GM21737 (cell line): Measurements from ENCODE around the gene SHB.

Experiments used
- ATAC-seq: cut with Tn5 transposase; IDR thresholded peaks from one replicate; pipeline ENCODE4 v1.9.1; 2021; ENCODE audit warnings: mild to moderate bottlenecking, moderate library complexity; ENCODE audit not compliant: unreplicated experiment

Gene SHB

DNA sequence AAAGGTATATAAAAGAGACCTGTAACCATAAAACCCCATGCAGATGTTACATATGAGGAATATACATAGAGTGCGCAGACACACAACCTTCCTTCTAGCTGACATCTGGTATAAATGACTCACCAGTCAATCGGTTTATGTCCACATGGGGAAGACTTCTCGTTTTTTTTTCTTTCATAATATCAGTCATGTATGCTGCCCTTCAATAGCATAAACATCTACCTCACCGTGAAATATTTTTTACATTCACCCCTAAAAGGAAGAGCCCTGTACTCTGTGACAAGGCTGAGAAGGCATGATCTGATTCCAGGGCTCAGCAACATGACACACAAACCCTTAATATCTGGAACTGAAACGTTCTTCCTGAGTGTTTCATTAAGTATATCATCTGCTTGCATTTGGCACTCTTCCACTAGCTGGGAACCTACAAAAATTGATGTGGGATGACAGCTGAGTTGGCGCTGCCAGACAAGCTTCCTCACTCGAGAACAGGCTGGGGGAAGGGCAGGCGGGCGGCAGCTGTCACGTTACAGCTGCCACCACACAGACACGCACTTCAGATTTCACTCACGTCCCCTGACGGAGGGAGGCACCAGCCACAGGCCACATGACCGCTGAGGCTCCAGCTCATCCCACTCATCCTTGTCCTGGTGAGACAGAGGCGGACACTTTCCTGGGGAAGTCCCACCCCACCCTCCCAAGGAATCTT lies 74.2 kb downstream of the SHB start:
- peak; percentile 57 for ATAC-seq

DNA sequence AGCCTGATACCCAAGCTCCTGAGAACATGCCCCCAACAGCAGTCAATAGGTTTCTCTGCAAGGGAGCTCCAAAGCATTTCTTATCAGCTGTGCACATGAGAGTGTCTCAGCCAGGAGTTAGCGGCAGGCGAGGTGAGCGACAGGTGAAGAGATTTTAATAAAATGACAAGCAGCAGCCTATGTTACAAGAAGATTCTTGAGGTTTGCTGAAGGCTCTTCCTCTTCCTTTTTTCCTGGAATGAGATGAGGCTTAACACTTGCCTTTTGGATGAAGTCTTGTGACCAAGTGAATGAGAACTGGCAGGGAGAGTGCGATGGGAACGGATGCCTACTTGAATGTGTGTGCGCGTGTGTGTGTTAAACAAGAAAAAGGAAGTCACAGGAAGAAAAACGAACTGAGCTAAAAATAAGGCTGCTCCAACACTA lies 76.1 kb downstream of the SHB start:
- ATAC-seq: no peak

GRCh38 chr9:37990404-37991015 lies 78.5 kb downstream of the SHB start:
- no peak for ATAC-seq

- ATAC-seq: no peak
Measured at GRCh38 chr9:37989701-37990100, 79.3 kb downstream of the SHB start.

DNA sequence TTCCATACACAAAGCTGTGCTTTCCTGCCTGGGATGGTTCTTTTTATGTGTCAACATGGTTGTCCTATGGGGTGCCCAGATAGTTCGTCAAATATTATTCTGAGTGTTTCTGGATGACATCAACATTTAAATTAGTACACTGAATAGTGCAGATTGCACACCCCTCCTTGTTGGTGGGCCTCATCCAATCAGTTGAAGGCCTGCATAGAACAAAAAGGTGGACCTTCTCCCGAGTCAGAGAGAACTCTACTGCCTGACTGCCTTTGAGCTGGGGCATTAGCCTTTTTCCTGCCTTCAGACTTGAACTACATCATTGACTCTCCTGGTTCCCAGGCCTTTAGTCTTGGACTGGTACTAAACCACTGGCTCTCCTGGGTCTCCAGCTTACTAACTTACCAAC lies 80.4 kb downstream of the SHB start:
- no peak for ATAC-seq

- no peak for ATAC-seq
Measured at GRCh38 chr9:37988041-37988440, 81.0 kb downstream of the SHB start.

GRCh38 chr9:37987467-37987981 lies 81.5 kb downstream of the SHB start:
- no peak for ATAC-seq

GRCh38 chr9:37986771-37987258 lies 82.2 kb downstream of the SHB start:
- no peak for ATAC-seq

- no peak for ATAC-seq
Measured at GRCh38 chr9:37986001-37986400, 83.0 kb downstream of the SHB start.

GRCh38 chr9:37984672-37985611 lies 84.1 kb downstream of the SHB start:
- no peak for ATAC-seq

GRCh38 chr9:37984278-37984671 lies 84.8 kb downstream of the SHB start:
- no peak for ATAC-seq

GRCh38 chr9:37983381-37984067 lies 85.5 kb downstream of the SHB start:
- no peak for ATAC-seq

GRCh38 chr9:37979844-37980243 lies 89.2 kb downstream of the SHB start:
- ATAC-seq: no peak

- ATAC-seq: no peak
Measured at GRCh38 chr9:37978983-37979382, 90.0 kb downstream of the SHB start.

GRCh38 chr9:37978481-37978864 lies 90.6 kb downstream of the SHB start:
- no peak for ATAC-seq

GRCh38 chr9:37977851-37978480 lies 91.1 kb downstream of the SHB start:
- no peak for ATAC-seq

DNA sequence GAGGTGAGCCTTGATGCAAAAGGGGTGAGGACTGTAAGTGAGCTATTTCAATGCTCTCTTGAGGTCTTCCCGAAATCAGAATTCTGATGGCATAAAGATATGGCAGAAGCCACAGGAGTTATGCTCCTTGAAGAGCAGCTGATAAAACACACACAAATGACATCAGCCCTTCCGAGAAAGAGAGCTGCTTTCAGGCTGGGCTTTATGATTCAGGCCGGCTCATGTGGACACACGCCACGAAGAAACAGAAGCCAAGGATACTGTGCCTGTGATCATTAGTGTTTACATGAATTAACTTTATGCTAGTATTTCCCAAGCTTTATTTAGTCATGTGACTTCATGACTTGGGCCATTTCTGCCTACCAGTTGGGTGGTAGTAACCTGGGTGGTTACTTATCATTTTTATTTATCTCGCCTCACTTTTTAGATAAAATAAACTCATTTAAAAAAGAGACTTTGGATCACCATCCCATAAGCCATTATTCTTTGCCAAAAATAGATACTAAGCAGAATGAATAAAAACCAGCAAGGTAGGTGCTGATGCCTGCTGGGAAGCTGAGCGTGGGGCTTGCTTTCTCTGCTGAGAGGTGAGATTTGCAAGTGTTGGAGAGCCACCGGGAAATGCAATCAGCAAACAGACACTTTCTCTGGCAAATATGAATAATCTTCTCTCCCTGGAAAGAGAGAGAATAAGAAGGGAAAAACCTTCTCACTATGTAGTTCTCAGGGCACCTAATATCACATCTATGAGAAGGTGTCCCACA lies 92.1 kb downstream of the SHB start:
- no peak for ATAC-seq

DNA sequence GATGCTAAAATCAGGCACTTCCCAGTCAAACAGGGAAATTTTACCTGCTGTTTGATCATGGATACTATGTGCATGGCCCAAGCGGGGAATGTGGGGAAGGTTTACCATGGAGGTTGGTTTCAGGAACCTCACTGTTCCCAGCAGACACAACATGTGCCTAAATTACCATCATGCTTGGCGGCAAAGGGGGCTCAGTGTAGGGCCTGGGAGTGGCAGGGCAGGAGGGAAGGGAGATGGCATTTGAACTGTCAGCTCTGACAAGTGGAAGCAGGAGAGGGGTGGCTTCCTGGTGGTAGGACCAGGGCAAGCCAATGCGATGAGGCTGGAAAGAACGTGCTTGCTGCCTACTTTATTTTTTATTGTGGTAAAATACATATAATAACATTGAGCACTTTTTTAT lies 93.4 kb downstream of the SHB start:
- ATAC-seq: no peak

DNA sequence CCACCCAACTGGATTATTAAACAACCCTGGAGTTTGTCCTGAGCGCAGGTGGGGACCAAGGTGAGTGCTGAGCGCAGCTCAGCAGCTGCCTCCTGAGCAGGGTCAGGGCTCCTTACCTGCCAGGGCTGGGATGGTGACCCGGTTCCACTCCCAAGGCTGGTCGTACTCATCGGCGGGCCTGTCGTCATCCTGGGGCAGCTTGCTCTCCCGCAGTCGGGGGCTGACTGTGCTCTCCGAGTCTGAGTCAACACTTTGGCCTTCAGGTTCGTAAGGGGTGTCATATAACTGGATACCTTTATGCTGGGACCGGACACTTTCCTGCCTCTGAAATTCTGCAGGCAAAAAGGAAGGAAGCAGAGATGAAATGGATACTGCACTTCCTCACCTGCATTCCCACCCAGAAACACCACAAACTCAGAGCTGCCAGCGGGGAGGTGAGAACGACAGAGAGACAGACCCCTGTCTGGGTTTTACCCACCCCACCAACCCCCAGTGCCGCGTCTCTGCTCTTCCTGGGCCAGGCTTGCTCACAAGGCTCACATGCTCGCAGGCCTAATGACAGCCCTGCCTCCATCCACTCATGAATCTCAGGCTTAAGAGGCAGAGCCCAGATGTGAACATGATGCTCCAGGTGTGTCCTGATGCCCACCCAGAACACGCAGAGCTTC lies 94.4 kb downstream of the SHB start:
- no peak for ATAC-seq
